Measurements from ENCODE around the gene FAAP100. TPM values are rescaled to one million over a fixed set of nuclear protein-coding genes. Genes with fewer than 3 reads are reported as not detected.

FAAP100 gene
- total RNA-seq, 1 donor from 2014 or later = 21.4 TPM

DNA sequence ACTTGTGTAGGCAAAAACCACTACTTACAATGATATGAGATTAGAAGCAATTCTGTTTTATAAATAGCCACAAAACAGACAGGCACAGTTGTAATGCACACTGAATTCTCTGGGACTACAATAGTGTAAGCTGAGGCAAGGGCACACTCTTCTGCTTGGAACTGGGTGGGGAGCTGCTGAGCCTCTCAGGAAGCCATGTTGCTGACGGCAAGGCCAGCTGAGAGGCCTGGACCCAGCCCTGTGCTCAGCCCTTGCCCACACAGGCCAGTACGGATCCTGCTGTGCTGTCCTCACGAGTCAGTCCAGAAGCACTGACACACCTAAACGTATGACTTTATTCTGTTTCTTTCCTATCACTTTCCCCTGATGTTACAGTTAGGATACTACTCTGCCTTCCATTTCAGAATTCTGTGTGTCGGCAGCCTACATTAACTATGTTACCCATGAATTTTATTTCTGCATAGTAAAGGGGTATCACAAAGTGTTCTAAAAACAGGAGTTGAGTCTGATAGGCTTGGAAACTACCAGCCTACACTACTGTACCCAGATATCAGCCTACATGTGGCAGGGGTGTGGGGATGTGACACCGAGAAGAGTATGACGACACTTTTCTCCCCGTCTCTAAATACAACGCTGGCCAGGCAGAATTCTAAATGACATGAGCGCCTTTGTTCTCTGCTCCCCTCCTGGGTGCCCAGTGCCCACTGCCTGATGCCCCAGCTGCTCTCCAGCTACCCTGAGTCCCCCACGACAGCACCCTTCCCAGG, 41.1 kb upstream of the FAAP100 start:
- no peaks in the 10 kb centered on the region for H3K4me1 ChIP-seq
- peaks cover 4 to 85% of the 10 kb centered on the region in 2 donors for H3K36me3 ChIP-seq
- TF ChIP-seq CTCF (IDR thresholded peaks at IDR 0.05) (no peak), POLR2AphosphoS5 (IDR thresholded peaks at IDR 0.05; ENCODE audit: insufficient read depth in 1 of 2, low read depth in 1 of 2) (no peak), POLR2A (IDR thresholded peaks at IDR 0.05) (no peak)
- no peak for DNase-seq (ENCODE audit: extremely low spot score in 2 of 2)
- no peaks in the 10 kb centered on the region for H3K27me3 ChIP-seq
- no peak overlapping the region for H3K4me3 ChIP-seq
- no peak overlapping the region for H3K27ac ChIP-seq
- H3K9me3 ChIP-seq = no peaks in the 10 kb centered on the region
- intact Hi-C loops (cut with DNase I) = loop anchor here (10.0 kb wide), 1 partner anchor 338 kb away; no protein-coding TSS in a partner anchor

GRCh38 chr17:81591971-81592370, 39.8 kb upstream of the FAAP100 start:
- no peak for TF ChIP-seq CTCF (IDR thresholded peaks at IDR 0.05)
- TF ChIP-seq POLR2AphosphoS5 (IDR thresholded peaks at IDR 0.05; ENCODE audit: insufficient read depth in 1 of 2, low read depth in 1 of 2) = no peak
- TF ChIP-seq POLR2A (IDR thresholded peaks at IDR 0.05) = no peak

DNA sequence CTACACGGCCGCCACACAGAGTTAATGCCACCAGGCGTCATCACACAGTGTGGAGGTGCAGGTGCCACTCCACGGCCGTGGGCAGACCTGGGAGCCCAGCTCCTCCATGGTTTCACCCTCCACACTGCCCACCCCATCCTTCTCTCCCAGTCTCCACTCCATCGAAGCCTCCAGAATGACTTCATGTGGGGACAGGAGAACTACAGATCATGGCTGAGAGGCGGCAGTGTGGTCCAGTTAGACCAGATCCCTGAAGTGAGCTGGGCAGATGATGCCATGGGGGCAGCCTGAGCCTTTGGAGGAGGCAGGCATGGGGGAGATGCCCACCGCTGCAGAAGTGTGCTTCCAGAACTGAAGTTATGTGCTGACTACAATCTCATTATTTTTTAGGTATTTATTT, 38.0 kb upstream of the FAAP100 start:
- Histone ChIP-seq H3K4me1 (no peaks in the 10 kb centered on the region), H3K27me3 (no peaks in the 10 kb centered on the region), H3K4me3 (no peak overlapping the region), H3K27ac (no peak overlapping the region), H3K36me3 (peaks cover 0 to 90% of the 10 kb centered on the region in 2 donors), H3K9me3 (no peaks in the 10 kb centered on the region)
- TF ChIP-seq POLR2A (IDR thresholded peaks at IDR 0.05) (no peak), POLR2AphosphoS5 (IDR thresholded peaks at IDR 0.05; ENCODE audit: insufficient read depth in 1 of 2, low read depth in 1 of 2) (no peak), CTCF (IDR thresholded peaks at IDR 0.05) (no peak)
- intact Hi-C loops (cut with DNase I) = loop anchor here (10.0 kb wide), 1 partner anchor 335 kb away; no protein-coding TSS in a partner anchor
- no peak for DNase-seq (ENCODE audit: extremely low spot score in 2 of 2)

More at GRCh38 chr17:81591971-81592370, 39.8 kb upstream of the FAAP100 start:
- Histone ChIP-seq H3K4me1 (no peaks in the 10 kb centered on the region), H3K4me3 (no peak overlapping the region), H3K27me3 (no peaks in the 10 kb centered on the region), H3K36me3 (peaks cover 4 to 90% of the 10 kb centered on the region in 2 donors), H3K27ac (no peak overlapping the region), H3K9me3 (no peaks in the 10 kb centered on the region)
- DNase-seq (ENCODE audit: extremely low spot score in 2 of 2) = no peak
- intact Hi-C loops (cut with DNase I) = loop anchor here (10.0 kb wide), 1 partner anchor 337 kb away; no protein-coding TSS in a partner anchor

DNA sequence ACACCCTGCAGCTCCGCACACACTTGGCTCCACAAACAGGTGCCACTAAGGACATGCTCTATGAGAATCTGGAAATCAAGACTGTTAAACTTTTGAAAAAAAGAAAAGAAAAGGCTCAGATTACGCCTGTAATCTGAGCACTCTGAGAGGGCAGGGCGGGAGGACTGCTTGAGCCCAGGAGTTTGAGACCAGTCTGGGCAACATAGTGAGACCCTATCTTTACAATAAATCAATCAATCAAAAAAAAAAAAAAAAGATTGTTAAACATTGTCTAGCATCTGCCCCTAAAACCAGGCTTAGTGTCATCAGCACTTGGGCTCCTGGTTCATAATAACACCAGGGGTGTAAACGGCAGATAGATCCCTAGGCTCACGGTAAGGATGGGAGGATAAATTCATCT, 37.5 kb upstream of the FAAP100 start:
- intact Hi-C loops (cut with DNase I) = loop anchor here (10.0 kb wide), 1 partner anchor 335 kb away; no protein-coding TSS in a partner anchor
- Histone ChIP-seq H3K36me3 (peaks cover 0 to 86% of the 10 kb centered on the region in 2 donors), H3K9me3 (no peaks in the 10 kb centered on the region)

More for the DNA sequence above, 37.5 kb upstream of the FAAP100 start:
- Histone ChIP-seq H3K27me3 (no peaks in the 10 kb centered on the region), H3K27ac (no peak overlapping the region), H3K4me3 (no peak overlapping the region), H3K4me1 (no peaks in the 10 kb centered on the region)
- TF ChIP-seq POLR2AphosphoS5 (IDR thresholded peaks at IDR 0.05; ENCODE audit: insufficient read depth in 1 of 2, low read depth in 1 of 2) (no peak), CTCF (IDR thresholded peaks at IDR 0.05) (no peak), POLR2A (IDR thresholded peaks at IDR 0.05) (no peak)
- DNase-seq (ENCODE audit: extremely low spot score in 2 of 2) = no peak

All from vagina (tissue), 2 donors.